Measurements from ENCODE around the gene COL24A1.
A peak's percentile ranks its signal among the peaks of the same experiment; 100 is the strongest.

Gene COL24A1

GRCh38 chr1:85933961-85934360 is 222.6 kb downstream of the COL24A1 start:
- Histone ChIP-seq H3K4me1 (ENCODE audit: insufficient read depth, poor library complexity, severe bottlenecking) (no peaks in the 10 kb centered on the region), H3K36me3 (ENCODE audit: low read depth) (no peaks in the 10 kb centered on the region), H3K27me3 (ENCODE audit: insufficient read depth, poor library complexity, severe bottlenecking) (no peaks in the 10 kb centered on the region), H3K4me3 (ENCODE audit: severe bottlenecking) (no peak overlapping the region), H3K9me3 (ENCODE audit: severe bottlenecking) (no peaks in the 10 kb centered on the region), H3K27ac (ENCODE audit: poor library complexity, severe bottlenecking) (no peak overlapping the region)
- no peak for TF ChIP-seq CTCF (IDR thresholded peaks at IDR 0.05; ENCODE audit: poor library complexity, severe bottlenecking)
- DNase-seq (ENCODE audit: low spot score) (no peak), ATAC-seq (ENCODE audit: low read depth) (no peak)

GRCh38 chr1:85911742-85912141 is 244.8 kb downstream of the COL24A1 start:
- Histone ChIP-seq H3K27me3 (ENCODE audit: insufficient read depth, poor library complexity, severe bottlenecking) (no peaks in the 10 kb centered on the region), H3K27ac (ENCODE audit: poor library complexity, severe bottlenecking) (no peak overlapping the region), H3K36me3 (ENCODE audit: low read depth) (no peaks in the 10 kb centered on the region), H3K4me1 (ENCODE audit: insufficient read depth, poor library complexity, severe bottlenecking) (no peaks in the 10 kb centered on the region), H3K9me3 (ENCODE audit: severe bottlenecking) (no peaks in the 10 kb centered on the region), H3K4me3 (ENCODE audit: severe bottlenecking) (no peak overlapping the region)
- ATAC-seq (ENCODE audit: low read depth) (0 out of 3 replicates have a peak, but pooled peaks have one; percentile 29), DNase-seq (ENCODE audit: low spot score) (no peak)
- TF ChIP-seq CTCF (IDR thresholded peaks at IDR 0.05; ENCODE audit: poor library complexity, severe bottlenecking): peak; percentile 57

- H3K4me1 ChIP-seq (ENCODE audit: insufficient read depth, poor library complexity, severe bottlenecking): no peaks in the 10 kb centered on the region
- DNase-seq (ENCODE audit: low spot score): no peak
- no peak for ATAC-seq (ENCODE audit: low read depth)
- H3K36me3 ChIP-seq (ENCODE audit: low read depth): no peaks in the 10 kb centered on the region
- no peak overlapping the region for H3K4me3 ChIP-seq (ENCODE audit: severe bottlenecking)
- no peaks in the 10 kb centered on the region for H3K9me3 ChIP-seq (ENCODE audit: severe bottlenecking)
- no peaks in the 10 kb centered on the region for H3K27me3 ChIP-seq (ENCODE audit: insufficient read depth, poor library complexity, severe bottlenecking)
- H3K27ac ChIP-seq (ENCODE audit: poor library complexity, severe bottlenecking): no peak overlapping the region
- TF ChIP-seq CTCF (IDR thresholded peaks at IDR 0.05; ENCODE audit: poor library complexity, severe bottlenecking): no peak
Observed at GRCh38 chr1:85900921-85901320, 255.7 kb downstream of the COL24A1 start.

GRCh38 chr1:85898861-85899260 is 257.7 kb downstream of the COL24A1 start:
- no peak for DNase-seq (ENCODE audit: low spot score)
- TF ChIP-seq CTCF (IDR thresholded peaks at IDR 0.05; ENCODE audit: poor library complexity, severe bottlenecking): no peak
- no peak for ATAC-seq (ENCODE audit: low read depth)
- Histone ChIP-seq H3K36me3 (ENCODE audit: low read depth) (no peaks in the 10 kb centered on the region), H3K27ac (ENCODE audit: poor library complexity, severe bottlenecking) (no peak overlapping the region), H3K9me3 (ENCODE audit: severe bottlenecking) (no peaks in the 10 kb centered on the region), H3K4me3 (ENCODE audit: severe bottlenecking) (no peak overlapping the region), H3K27me3 (ENCODE audit: insufficient read depth, poor library complexity, severe bottlenecking) (no peaks in the 10 kb centered on the region), H3K4me1 (ENCODE audit: insufficient read depth, poor library complexity, severe bottlenecking) (no peaks in the 10 kb centered on the region)

- no peak overlapping the region for H3K27ac ChIP-seq (ENCODE audit: poor library complexity, severe bottlenecking)
- peak; percentile 67; the same call in 2 of the 3 replicates for ATAC-seq (ENCODE audit: low read depth)
Observed at GRCh38 chr1:85894651-85895050, 261.9 kb downstream of the COL24A1 start.

More at GRCh38 chr1:85894651-85895050, 261.9 kb downstream of the COL24A1 start:
- no peaks in the 10 kb centered on the region for H3K9me3 ChIP-seq (ENCODE audit: severe bottlenecking)
- DNase-seq (ENCODE audit: low spot score): no peak
- no peaks in the 10 kb centered on the region for H3K36me3 ChIP-seq (ENCODE audit: low read depth)
- no peak overlapping the region for H3K4me3 ChIP-seq (ENCODE audit: severe bottlenecking)
- peak; percentile 73 for TF ChIP-seq CTCF (IDR thresholded peaks at IDR 0.05; ENCODE audit: poor library complexity, severe bottlenecking)
- H3K27me3 ChIP-seq (ENCODE audit: insufficient read depth, poor library complexity, severe bottlenecking): no peaks in the 10 kb centered on the region
- H3K4me1 ChIP-seq (ENCODE audit: insufficient read depth, poor library complexity, severe bottlenecking): no peaks in the 10 kb centered on the region
